SIG-M5 treated with dmso at 0.1 percent for 504 hours (cell line): ENCODE data around the gene CSNK1G1.
"Not testable (repeated sequence)": the region's sequence is repeated elsewhere in the genome, so short reads cannot be mapped to it uniquely, and the experiment has no call there.

Experiments
- DNase-seq: peaks from one replicate; lab custom pipeline; 2025; ENCODE audit not compliant: unreplicated experiment; lab: John Stamatoyannopoulos, UW

Gene CSNK1G1

GRCh38 chr15:64351265-64351664 lies 4.7 kb downstream of the CSNK1G1 start:
- DNase-seq, result no peak

- no peak for DNase-seq
Measured at GRCh38 chr15:64349375-64349774, 6.6 kb downstream of the CSNK1G1 start.

GRCh38 chr15:64348455-64348854 lies 7.5 kb downstream of the CSNK1G1 start:
- DNase-seq, result no peak

- DNase-seq, result not testable (repeated sequence)
Measured at GRCh38 chr15:64346242-64346641, 9.7 kb downstream of the CSNK1G1 start.

GRCh38 chr15:64344651-64345294 lies 11.2 kb downstream of the CSNK1G1 start:
- no peak for DNase-seq

- no peak for DNase-seq
Measured at GRCh38 chr15:64343841-64344240, 12.1 kb downstream of the CSNK1G1 start.

GRCh38 chr15:64343222-64343621 lies 12.8 kb downstream of the CSNK1G1 start:
- no peak for DNase-seq

GRCh38 chr15:64341961-64342360 lies 14.0 kb downstream of the CSNK1G1 start:
- DNase-seq, result no peak

- no peak for DNase-seq
Measured at GRCh38 chr15:64340355-64340754, 15.6 kb downstream of the CSNK1G1 start.

GRCh38 chr15:64337761-64338160 lies 18.2 kb downstream of the CSNK1G1 start:
- no peak for DNase-seq

- DNase-seq, result no peak
Measured at GRCh38 chr15:64333986-64334929, 21.7 kb downstream of the CSNK1G1 start.

- no peak for DNase-seq
Measured at GRCh38 chr15:64333516-64333915, 22.5 kb downstream of the CSNK1G1 start.

- DNase-seq, result not testable (repeated sequence)
Measured at GRCh38 chr15:64331668-64332067, 24.3 kb downstream of the CSNK1G1 start.

GRCh38 chr15:64326975-64327374 lies 29.0 kb downstream of the CSNK1G1 start:
- DNase-seq, result not testable (repeated sequence)

- not testable (repeated sequence) for DNase-seq
Measured at GRCh38 chr15:64326458-64326857, 29.5 kb downstream of the CSNK1G1 start.

- no peak for DNase-seq
Measured at GRCh38 chr15:64324165-64324877, 31.7 kb downstream of the CSNK1G1 start.

- no peak for DNase-seq
Measured at GRCh38 chr15:64315216-64315615, 40.8 kb downstream of the CSNK1G1 start.

- no peak for DNase-seq
Measured at GRCh38 chr15:64314456-64314855, 41.5 kb downstream of the CSNK1G1 start.

- no peak for DNase-seq
Measured at GRCh38 chr15:64311566-64311965, 44.4 kb downstream of the CSNK1G1 start.

- DNase-seq, result no peak
Measured at GRCh38 chr15:64310036-64310435, 45.9 kb downstream of the CSNK1G1 start.

GRCh38 chr15:64305261-64305660 lies 50.7 kb downstream of the CSNK1G1 start:
- no peak for DNase-seq

- DNase-seq, result no peak
Measured at GRCh38 chr15:64289550-64289949, 66.4 kb downstream of the CSNK1G1 start.
